Muscle of leg (tissue), 11 donors: ENCODE results near the gene INTS1. TPM values are rescaled to one million over a fixed set of nuclear protein-coding genes. Genes with fewer than 3 reads are reported as not detected.
"Not testable (repeated sequence)": the region's sequence is repeated elsewhere in the genome, so short reads cannot be mapped to it uniquely, and the experiment has no call there.

Experiments used
- DNase-seq: peaks from one replicate; pipeline ENCODE4 v3.0.0; 2013
- H3K27ac ChIP-seq: one replicate; pipeline ENCODE4 v1.5.1; 2013; ENCODE audit warnings: mild to moderate bottlenecking, low read length, control low read depth
- H3K27me3 ChIP-seq: one replicate; pipeline ENCODE4 v1.6.1; 2013; ENCODE audit warnings: low read length; ENCODE audit not compliant: control insufficient read depth, insufficient read depth
- H3K36me3 ChIP-seq: one replicate; pipeline ENCODE4 v1.6.1; 2013; ENCODE audit warnings: low read length; ENCODE audit not compliant: control insufficient read depth, insufficient read depth
- H3K4me1 ChIP-seq: one replicate; pipeline ENCODE4 v1.6.1; 2013; ENCODE audit warnings: low read length; ENCODE audit not compliant: control insufficient read depth, insufficient read depth
- H3K4me3 ChIP-seq: one replicate; pipeline ENCODE4 v1.5.1; 2013; ENCODE audit warnings: low read length, control low read depth
- H3K9me3 ChIP-seq: replicated peaks from 2 replicates; pipeline ENCODE4 v1.6.1; 2013; ENCODE audit warnings: low read depth, low read length; ENCODE audit not compliant: control insufficient read depth
- WGBS: methylation state at CpG from one replicate; pipeline ENCODE4 v1.1.5; 2013; ENCODE audit warnings: missing lambda C conversion rate; ENCODE audit not compliant: insufficient coverage; 5-methylcytosine and 5-hydroxymethylcytosine counted together
- polyA plus RNA-seq, 8 donors: library from polyadenylated mRNA; unstranded; fragments of 120-200 nt; gene quantifications; one replicate each; pipeline versions ENCODE4 v1.2.1 to v1.2.3, GENCODE V29; 2013; ENCODE audit warnings: inconsistent platforms in 1 of 8, low replicate concordance in 1 of 8; ENCODE audit not compliant: insufficient read length in 8 of 8, insufficient read depth in 1 of 8
- total RNA-seq: library from RNA; stranded (reverse); fragments of 120-200 nt; gene quantifications from one replicate; pipeline ENCODE4 v1.2.4, GENCODE V29; 2013

The INTS1 gene
- total and polyA plus RNA-seq, 9 donors = 16.7 to 63.4 (median 49.9) TPM

DNA sequence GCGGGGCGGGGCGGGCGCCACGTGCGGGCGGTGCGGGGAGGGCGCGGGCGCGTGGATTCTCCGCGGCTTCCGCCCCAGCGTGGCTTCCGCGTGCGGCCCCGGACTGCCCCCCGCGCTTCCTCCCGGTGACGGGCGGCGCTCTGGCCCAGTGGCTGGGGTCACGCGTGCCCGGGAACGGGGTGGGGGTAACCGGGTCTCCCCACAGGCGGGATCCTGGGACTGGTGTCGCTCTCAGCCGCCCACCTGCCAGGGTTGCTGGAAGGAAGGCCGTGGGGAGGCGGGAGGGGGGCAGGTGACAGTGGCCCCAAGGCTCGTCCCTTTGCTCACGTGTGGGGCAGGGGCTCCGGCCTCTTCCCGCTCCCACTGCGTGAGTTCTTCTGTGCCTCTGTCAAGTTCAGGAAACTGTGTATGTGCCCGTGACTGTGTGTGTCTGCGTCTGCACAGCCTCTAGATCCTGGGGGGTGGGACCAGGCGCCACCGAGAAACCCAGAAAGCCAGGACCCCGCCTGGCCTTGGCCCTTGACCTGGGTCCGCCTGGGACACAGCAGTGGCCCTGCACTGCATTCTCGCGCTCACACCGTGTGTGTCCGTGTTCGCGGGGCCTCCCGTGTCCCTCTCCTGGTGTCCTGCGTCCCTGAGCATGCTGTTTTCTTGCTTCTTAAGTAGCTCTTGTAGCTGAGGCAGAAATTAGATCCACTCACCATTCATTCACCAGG is 27.2 kb upstream of the INTS1 start:
- DNase-seq = peak; percentile 57
- Histone ChIP-seq H3K36me3 (no peaks in the 10 kb centered on the region), H3K9me3 (no peaks in the 10 kb centered on the region), H3K27ac (peak overlapping the region; percentile 94), H3K4me1 (peaks cover 45% of the 10 kb centered on the region), H3K27me3 (peaks cover 4% of the 10 kb centered on the region), H3K4me3 (peak overlapping the region; percentile 48)
- 8% methylated on average over 55 of the region's 55 CpGs for WGBS

DNA sequence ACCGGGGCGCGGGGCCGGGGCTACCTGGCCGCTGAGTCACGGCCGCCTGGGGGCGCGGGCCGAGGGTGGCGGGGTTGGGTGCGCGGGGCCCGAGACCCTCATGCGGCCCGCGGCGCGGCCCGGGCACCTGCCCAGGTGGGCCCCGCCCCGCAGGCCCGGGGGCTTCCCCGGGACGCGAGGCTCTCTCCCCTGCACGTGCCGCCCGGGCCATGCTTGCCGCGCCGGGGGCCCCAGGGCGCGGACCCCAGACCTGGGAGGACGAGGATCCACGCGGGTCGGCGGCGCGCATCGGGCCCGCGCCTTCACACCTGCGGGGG is 26.7 kb upstream of the INTS1 start:
- Histone ChIP-seq H3K36me3 (no peaks in the 10 kb centered on the region), H3K4me3 (no peak overlapping the region), H3K27me3 (peaks cover 6% of the 10 kb centered on the region), H3K4me1 (peaks cover 40% of the 10 kb centered on the region), H3K9me3 (no peaks in the 10 kb centered on the region), H3K27ac (no peak overlapping the region)
- under 1% methylated on average over 45 of the region's 45 CpGs for WGBS
- DNase-seq = peak; percentile 20

DNA sequence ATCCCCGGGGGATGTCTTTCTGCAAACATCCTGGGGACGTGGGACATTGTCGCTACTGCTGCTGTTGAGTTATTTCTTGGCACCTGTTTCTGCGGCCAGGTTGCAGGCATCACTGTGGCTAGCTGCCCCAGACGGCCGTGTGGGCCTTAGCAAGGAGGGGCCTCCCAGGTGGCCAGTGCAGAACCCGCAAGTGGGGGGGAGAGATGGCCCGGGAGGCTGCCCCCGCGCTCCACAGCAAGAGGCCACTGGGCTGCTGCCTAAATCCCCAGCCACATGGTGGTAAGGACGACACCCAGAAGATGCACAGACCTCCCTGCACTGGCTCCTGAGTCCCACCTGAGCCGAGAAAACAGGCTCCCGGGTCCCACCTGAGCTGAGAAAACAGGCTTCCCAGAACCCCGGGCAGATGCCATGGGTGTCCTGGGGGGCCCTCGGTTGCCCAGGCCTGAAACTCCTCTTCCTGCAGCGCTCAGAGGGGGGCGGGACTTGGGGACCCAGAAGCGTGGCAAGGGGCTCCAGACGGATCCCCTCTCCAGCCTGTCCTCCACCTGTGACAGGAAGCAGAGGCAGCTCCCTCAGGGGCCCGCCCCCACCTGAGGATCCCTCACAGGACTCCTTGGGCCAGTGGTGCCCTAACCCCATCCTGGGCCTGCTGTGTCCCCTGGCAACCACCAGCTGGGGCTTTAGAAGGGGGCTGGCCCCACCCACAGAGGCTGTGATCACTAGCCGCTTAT is 25.4 kb upstream of the INTS1 start:
- DNase-seq = peak; percentile 29
- Histone ChIP-seq H3K27me3 (peaks cover 9% of the 10 kb centered on the region), H3K9me3 (no peaks in the 10 kb centered on the region), H3K4me1 (peaks cover 36% of the 10 kb centered on the region), H3K36me3 (no peaks in the 10 kb centered on the region), H3K27ac (no peak overlapping the region), H3K4me3 (no peak overlapping the region)
- WGBS = 62% methylated on average over 19 of the region's 21 CpGs

DNA sequence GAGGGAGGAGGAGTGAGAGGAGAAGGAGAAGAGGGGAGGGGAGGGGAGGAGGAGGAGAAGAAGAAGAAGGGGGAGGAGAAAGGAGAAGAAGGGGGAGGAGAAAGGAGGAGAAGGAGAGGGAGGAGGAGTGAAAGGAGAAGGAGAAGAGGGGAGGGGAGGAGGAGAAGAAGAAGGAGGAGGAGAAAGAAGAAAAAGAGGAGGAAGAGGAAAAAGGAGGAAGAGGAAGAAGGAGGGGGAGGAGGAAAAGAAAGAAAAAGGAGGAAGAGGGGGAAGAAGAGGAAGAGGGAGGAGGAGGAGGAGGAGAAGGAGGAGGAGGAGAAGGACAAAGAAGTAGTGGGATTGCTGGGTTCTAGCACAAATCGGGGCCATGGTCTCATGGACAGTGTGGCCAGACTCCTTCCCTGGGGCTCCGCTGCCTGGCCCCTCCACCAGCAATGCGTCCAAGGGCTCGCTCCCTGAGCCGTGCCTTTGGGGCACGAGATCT is 22.1 kb upstream of the INTS1 start:
- H3K27me3 ChIP-seq = peaks cover 27% of the 10 kb centered on the region
- H3K36me3 ChIP-seq = no peaks in the 10 kb centered on the region
- H3K4me3 ChIP-seq = no peak overlapping the region
- no peak overlapping the region for H3K27ac ChIP-seq
- 51% methylated on average over 6 of the region's 6 CpGs for WGBS
- no peak for DNase-seq
- H3K4me1 ChIP-seq = peaks cover 6% of the 10 kb centered on the region
- no peaks in the 10 kb centered on the region for H3K9me3 ChIP-seq

DNA sequence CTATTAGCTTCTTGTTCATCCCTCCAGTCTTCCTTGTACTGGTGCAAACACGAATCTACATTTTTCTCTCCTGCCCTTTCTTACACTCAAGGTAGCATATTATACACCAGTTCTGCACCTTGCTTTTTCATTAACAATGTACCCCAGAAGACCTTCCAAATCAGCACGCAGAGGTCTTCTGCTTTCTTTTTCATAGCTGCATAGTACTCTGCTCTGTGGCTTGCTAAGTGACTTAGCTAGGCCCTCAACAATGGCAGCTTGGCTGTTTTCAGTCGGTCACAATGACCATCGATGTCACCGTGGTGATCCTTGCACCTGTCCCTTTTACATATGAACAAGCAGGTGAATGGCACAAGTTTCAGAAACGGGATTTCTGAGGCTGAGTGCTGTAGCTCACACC is 21.2 kb upstream of the INTS1 start:
- 90% methylated on average over 6 of the region's 6 CpGs for WGBS
- no peak overlapping the region for H3K27ac ChIP-seq
- peaks cover 5% of the 10 kb centered on the region for H3K4me1 ChIP-seq
- no peaks in the 10 kb centered on the region for H3K36me3 ChIP-seq
- peaks cover 27% of the 10 kb centered on the region for H3K27me3 ChIP-seq
- H3K9me3 ChIP-seq = no peaks in the 10 kb centered on the region
- H3K4me3 ChIP-seq = no peak overlapping the region
- no peak for DNase-seq

DNA sequence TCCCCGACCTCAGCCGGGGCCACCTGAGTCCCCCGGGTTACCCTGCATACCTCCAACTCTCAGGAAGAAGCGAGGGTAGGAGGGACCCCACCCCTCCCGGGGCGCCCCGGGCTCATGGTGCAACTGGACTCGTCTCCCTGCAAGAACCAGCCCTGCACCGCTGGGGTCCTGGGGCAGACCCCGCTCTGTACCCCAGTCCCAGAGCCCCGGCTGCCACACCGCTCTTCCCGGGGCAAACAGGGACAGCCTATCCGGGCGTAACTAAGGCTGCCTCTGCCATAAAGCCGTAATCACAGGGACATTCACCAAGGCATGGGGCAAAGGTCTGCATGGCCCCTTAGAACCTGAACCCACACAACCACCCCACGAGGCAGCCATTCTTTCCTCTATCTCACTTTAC is 19.7 kb upstream of the INTS1 start:
- no peak for DNase-seq
- no peaks in the 10 kb centered on the region for H3K9me3 ChIP-seq
- H3K4me3 ChIP-seq = no peak overlapping the region
- 56% methylated on average over 15 of the region's 17 CpGs for WGBS
- H3K27me3 ChIP-seq = peaks cover 27% of the 10 kb centered on the region
- no peak overlapping the region for H3K27ac ChIP-seq
- no peaks in the 10 kb centered on the region for H3K4me1 ChIP-seq
- no peaks in the 10 kb centered on the region for H3K36me3 ChIP-seq

DNA sequence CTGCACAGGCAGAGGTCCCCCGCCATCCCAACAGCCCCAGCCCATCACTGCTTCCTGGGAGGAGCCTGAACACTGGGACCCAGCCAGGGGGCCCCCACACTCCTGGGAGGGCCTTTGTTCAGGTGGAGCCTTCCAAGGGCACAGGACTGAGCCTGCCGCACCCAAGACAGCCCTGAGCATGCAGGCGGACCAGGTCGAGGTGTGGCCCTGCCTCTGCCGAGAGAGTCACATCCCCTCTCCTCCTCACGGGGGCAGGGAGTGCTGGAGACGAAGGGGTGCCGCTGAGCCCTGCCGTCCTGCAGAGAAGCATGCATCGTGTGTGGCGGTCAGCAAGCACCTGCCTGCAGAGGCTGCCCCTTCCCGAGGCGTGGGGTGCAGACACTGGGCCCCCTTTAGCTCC is 19.0 kb upstream of the INTS1 start:
- DNase-seq = no peak
- WGBS = 14% methylated on average over 10 of the region's 13 CpGs
- Histone ChIP-seq H3K4me1 (no peaks in the 10 kb centered on the region), H3K27me3 (peaks cover 28% of the 10 kb centered on the region), H3K36me3 (no peaks in the 10 kb centered on the region), H3K27ac (no peak overlapping the region), H3K4me3 (no peak overlapping the region), H3K9me3 (no peaks in the 10 kb centered on the region)

DNA sequence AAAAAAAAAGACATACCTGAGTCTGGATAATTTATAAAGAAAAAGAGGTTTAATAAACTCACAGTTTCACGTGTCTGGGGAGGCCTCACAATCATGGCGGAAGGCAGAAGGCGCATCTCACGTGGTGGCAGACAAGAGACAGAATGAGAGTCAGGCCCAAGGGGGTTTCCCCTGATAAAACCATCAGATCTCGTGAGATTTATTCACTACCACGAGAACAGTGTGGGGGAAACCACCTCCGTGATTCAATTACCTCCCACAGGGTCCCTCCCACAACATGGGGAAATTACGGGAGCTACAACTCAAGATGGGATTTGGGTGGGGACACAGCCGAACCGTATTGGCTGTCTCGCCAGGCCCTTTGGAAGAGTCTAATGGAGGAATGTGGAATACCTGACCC is 17.3 kb upstream of the INTS1 start:
- peaks cover 26% of the 10 kb centered on the region for H3K27me3 ChIP-seq
- WGBS = 88% methylated on average over 3 of the region's 11 CpGs
- H3K36me3 ChIP-seq = no peaks in the 10 kb centered on the region
- DNase-seq = no peak
- no peaks in the 10 kb centered on the region for H3K4me1 ChIP-seq
- no peaks in the 10 kb centered on the region for H3K9me3 ChIP-seq
- no peak overlapping the region for H3K4me3 ChIP-seq
- H3K27ac ChIP-seq = no peak overlapping the region

DNA sequence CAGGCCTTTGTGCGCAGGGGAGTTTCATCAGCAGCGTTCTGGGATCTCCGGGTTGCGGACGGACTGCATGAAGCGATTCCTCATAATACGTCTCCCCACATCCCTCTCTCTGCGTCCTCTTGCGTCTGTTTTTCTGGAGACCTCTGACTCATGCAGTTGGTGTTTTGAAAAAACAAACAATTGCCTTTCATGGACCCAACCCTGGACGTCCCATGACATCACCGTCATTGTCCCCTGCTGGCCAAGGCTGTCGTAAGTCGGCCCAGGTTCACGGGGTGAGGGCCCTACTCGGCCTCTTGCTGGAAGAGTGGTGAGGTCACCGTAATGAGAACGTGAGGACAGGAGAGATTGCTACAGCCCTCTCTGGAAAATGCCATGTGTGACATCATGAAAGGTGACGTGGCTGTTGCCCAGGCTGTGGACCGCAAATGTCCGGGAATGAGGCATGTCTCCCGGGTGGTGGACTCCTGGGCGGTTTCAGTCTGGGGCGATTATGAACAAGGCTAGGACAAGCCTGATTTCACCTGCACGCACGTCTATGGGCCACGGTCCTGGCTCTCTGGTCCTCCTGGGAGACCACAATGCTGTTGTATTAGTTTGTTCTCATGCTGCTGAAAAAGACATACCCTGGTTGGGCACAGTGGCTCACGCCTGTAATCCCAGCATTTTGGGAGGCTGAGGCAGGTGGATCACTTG is 16.5 kb upstream of the INTS1 start:
- peak overlapping the region; percentile 7 for H3K27ac ChIP-seq
- H3K4me1 ChIP-seq = no peaks in the 10 kb centered on the region
- H3K9me3 ChIP-seq = no peaks in the 10 kb centered on the region
- H3K36me3 ChIP-seq = no peaks in the 10 kb centered on the region
- 86% methylated on average over 26 of the region's 27 CpGs for WGBS
- H3K27me3 ChIP-seq = peaks cover 23% of the 10 kb centered on the region
- no peak for DNase-seq
- H3K4me3 ChIP-seq = no peak overlapping the region

DNA sequence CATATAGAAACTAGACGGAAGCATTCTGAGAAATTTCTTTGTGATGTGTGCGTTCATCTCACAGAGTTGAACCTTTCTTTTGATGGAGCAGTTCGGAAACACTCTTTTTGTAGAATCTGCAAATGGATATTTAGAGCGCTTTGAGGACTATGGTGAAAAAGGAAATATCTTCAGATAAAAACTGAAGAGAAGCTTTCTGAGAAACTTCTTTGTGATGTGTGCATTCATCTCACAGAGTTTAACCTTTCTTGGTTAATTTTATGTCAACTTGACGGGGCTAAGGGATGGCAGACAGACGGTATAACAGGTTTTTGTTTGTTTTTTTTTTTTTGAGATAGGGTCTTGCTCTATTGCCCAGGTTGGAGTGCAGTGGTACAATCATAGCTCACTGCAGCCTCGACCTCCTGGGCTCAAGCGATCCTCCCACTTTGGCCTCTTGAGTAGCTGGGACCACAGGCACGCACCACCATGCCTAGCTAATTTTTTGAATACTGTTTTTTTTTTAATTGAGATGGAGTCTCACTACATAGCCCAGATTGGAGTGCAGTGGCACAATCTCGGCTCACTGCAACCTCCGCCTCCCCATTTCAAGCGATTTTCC is 15.2 kb upstream of the INTS1 start:
- DNase-seq, H3K9me3 ChIP-seq: not testable (repeated sequence)
- WGBS = 92% methylated on average over 4 of the region's 12 CpGs

More for the DNA sequence above, 15.2 kb upstream of the INTS1 start:
- H3K4me1 ChIP-seq, H3K4me3 ChIP-seq, H3K36me3 ChIP-seq, H3K27ac ChIP-seq: not testable (repeated sequence)
- H3K27me3 ChIP-seq = peaks cover 21% of the 10 kb centered on the region
